HepG2 (cell line): Measurements from ENCODE around the gene EPHA10.

Experiments
- NR2F6 ChIP-seq, 2 experiments: IDR thresholded peaks; 2 replicates each; pipeline ENCODE4 v1.6.1; 2016; ENCODE audit warnings: antibody characterized with exemption in 1 of 2, mild to moderate bottlenecking in 1 of 2
- ZNF326 ChIP-seq: sonication (generic); formaldehyde crosslinking; IDR thresholded peaks from 2 replicates; pipeline ENCODE4 v1.4.0; 2020; ENCODE audit warnings: missing genetic modification reagents, borderline replicate concordance

- no peak for TF ChIP-seq ZNF326 (CRISPR knock-in tag)
- TF ChIP-seq NR2F6 (IDR thresholded peaks at IDR 0.05): no peak
- no peak for TF ChIP-seq NR2F6 (CRISPR knock-in tag; IDR thresholded peaks at IDR 0.05)
Observed at GRCh38 chr1:37814252-37814651, 49.3 kb upstream of the EPHA10 start.
